Adipose tissue (tissue), 3 donors: ENCODE results near the gene ZNF646. TPM values are rescaled to one million over a fixed set of nuclear protein-coding genes. Genes with fewer than 3 reads are reported as not detected.

Source experiments
- polyA plus RNA-seq, 3 donors: library from polyadenylated mRNA; stranded (reverse); fragments of 200-250 nt; gene quantifications; one replicate each; pipeline ENCODE4 v1.2.3, GENCODE V29; 2013
- donor health status: healthy with polysubstance abuse.
- donor health status: Bipolar disorder and iron deficiency.
- donor health status: healthy.

Gene ZNF646
- polyA plus RNA-seq, 3 donors = 4.8 to 5.2 (median 5.2) TPM

Other genes starting within 250 kb of the ZNF646 start
- 10 to 100 TPM; 11.8 to 52.1 (median 22.0) TPM for gene BCL7C, start 180.3 kb upstream of the ZNF646 start, polyA plus RNA-seq
- gene CTF1, start 177.8 kb upstream of the ZNF646 start, polyA plus RNA-seq = 1 to 10 TPM; 1.9 to 9.2 (median 5.8) TPM
- 1 to 10 TPM; 3.6 to 9.1 (median 5.3) TPM for gene FBXL19, start 150.8 kb upstream of the ZNF646 start, polyA plus RNA-seq
- gene ORAI3, start 125.4 kb upstream of the ZNF646 start, polyA plus RNA-seq = 10 to 100 TPM; 11.3 to 16.3 (median 14.6) TPM
- 10 to 100 TPM in 2 of 3 donors, 1 to 10 TPM in 1; 5.1 to 13.0 (median 10.8) TPM for gene SETD1A, start 116.7 kb upstream of the ZNF646 start, polyA plus RNA-seq
- 10 to 100 TPM; 23.3 to 31.2 (median 26.8) TPM for gene HSD3B7, start 89.2 kb upstream of the ZNF646 start, polyA plus RNA-seq
- gene STX1B, start 63.8 kb upstream of the ZNF646 start, polyA plus RNA-seq = under 1 TPM; 0.11 to 0.98 (median 0.18) TPM
- gene STX4, start 40.9 kb upstream of the ZNF646 start, polyA plus RNA-seq = 10 to 100 TPM; 31.8 to 83.0 (median 66.8) TPM
- gene ZNF668, start 182 bp upstream of the ZNF646 start, polyA plus RNA-seq = 1 to 10 TPM; 3.3 to 7.1 (median 6.3) TPM
- 1 to 10 TPM in 1 of 3 donors, under 1 TPM in 2; 0.45 to 2.4 (median 0.88) TPM for gene PRSS53, start 14.5 kb downstream of the ZNF646 start, polyA plus RNA-seq
- 100 to 1,000 TPM; 106 to 132 (median 113) TPM for gene VKORC1, start 20.4 kb downstream of the ZNF646 start, polyA plus RNA-seq
- gene BCKDK, start 34.0 kb downstream of the ZNF646 start, polyA plus RNA-seq = 10 to 100 TPM; 31.4 to 79.6 (median 45.4) TPM
- 10 to 100 TPM; 37.6 to 41.5 (median 39.9) TPM for gene KAT8, start 43.2 kb downstream of the ZNF646 start, polyA plus RNA-seq
- 100 to 1,000 TPM in 1 of 3 donors, 10 to 100 TPM in 1, 1 to 10 TPM in 1; 1.3 to 159 (median 11.2) TPM for gene PRSS8, start 61.3 kb downstream of the ZNF646 start, polyA plus RNA-seq
- 1 to 10 TPM; 2.4 to 3.8 (median 3.4) TPM for gene PRSS36, start 75.6 kb downstream of the ZNF646 start, polyA plus RNA-seq
- 100 to 1,000 TPM in 2 of 3 donors, 10 to 100 TPM in 1; 79.6 to 236 (median 213) TPM for gene FUS, start 105.7 kb downstream of the ZNF646 start, polyA plus RNA-seq
- gene PYCARD, start 128.3 kb downstream of the ZNF646 start, polyA plus RNA-seq = 10 to 100 TPM; 12.2 to 50.5 (median 25.8) TPM
- under 1 TPM; 0.09 to 0.12 (median 0.11) TPM for gene TRIM72, start 139.7 kb downstream of the ZNF646 start, polyA plus RNA-seq
- not detected for gene PYDC1, start 142.7 kb downstream of the ZNF646 start, polyA plus RNA-seq
- gene ITGAM, start 185.6 kb downstream of the ZNF646 start, polyA plus RNA-seq = 10 to 100 TPM in 1 of 3 donors, 1 to 10 TPM in 2; 1.4 to 15.6 (median 7.8) TPM